HepG2 (cell line): ENCODE data around the gene NEURL2. TPM values are rescaled to one million over a fixed set of nuclear protein-coding genes. Genes with fewer than 3 reads are reported as not detected.

Source experiments
- ARID2 ChIP-seq: sonication (generic); formaldehyde crosslinking; IDR thresholded peaks from 2 replicates; pipeline ENCODE4 v1.8.1; 2022; ENCODE audit warnings: mild to moderate bottlenecking, missing genetic modification reagents, borderline replicate concordance
- ELF4 ChIP-seq: sonication (generic); formaldehyde crosslinking; IDR thresholded peaks from 2 replicates; pipeline ENCODE4 v1.5.0; 2020; ENCODE audit warnings: missing genetic modification reagents, mild to moderate bottlenecking, moderate library complexity, borderline replicate concordance
- HES4 ChIP-seq: sonication (generic); formaldehyde crosslinking; IDR thresholded peaks from 2 replicates; pipeline ENCODE4 v1.9.0; 2021; ENCODE audit warnings: mild to moderate bottlenecking, missing genetic modification reagents, borderline replicate concordance
- PAWR ChIP-seq: sonication (generic); formaldehyde crosslinking; IDR thresholded peaks from 2 replicates; pipeline ENCODE4 v1.4.0; 2020; ENCODE audit warnings: missing genetic modification reagents, mild to moderate bottlenecking, borderline replicate concordance
- SKI ChIP-seq: fragments of 450-650 bp; IDR thresholded peaks from one replicate; pipeline ENCODE4 v1.6.1; 2018; ENCODE audit warnings: mild to moderate bottlenecking; ENCODE audit not compliant: partially characterized antibody
- SMAD3 ChIP-seq: sonication (generic); formaldehyde crosslinking; IDR thresholded peaks from 2 replicates; pipeline ENCODE4 v1.4.0; 2020; ENCODE audit warnings: missing genetic modification reagents
- SMARCE1 ChIP-seq: fragments of 450-650 bp; IDR thresholded peaks from 2 replicates; pipeline ENCODE4 v1.6.1; 2017; ENCODE audit warnings: borderline replicate concordance
- SOX5 ChIP-seq: IDR thresholded peaks from 2 replicates; pipeline ENCODE4 v1.6.1; 2016; ENCODE audit warnings: borderline replicate concordance
- ZEB1 ChIP-seq: IDR thresholded peaks from 2 replicates; pipeline ENCODE4 v1.6.1; 2012; ENCODE audit warnings: mild to moderate bottlenecking, low read depth, inconsistent platforms; ENCODE audit not compliant: insufficient replicate concordance
- polyA plus RNA-seq, 8 experiments: library from polyadenylated mRNA; depleted of rRNA in 3 of 8; stranded (reverse) in 7 of 8; unstranded in 1 of 8; fragments of >200 nt; fragmentation: Illumina TruSeq in 4 of 8; extraction: Trizol in 4 of 8; gene quantifications; 2 replicates each; pipeline versions ENCODE4 v1.2.1 to v1.2.3, GENCODE V29; 2011 to 2016; ENCODE audit warnings: low read depth in 4 of 8, missing spikeins in 1 of 8, mixed read lengths in 1 of 8; ENCODE audit not compliant: insufficient read depth in 1 of 8
- total RNA-seq, 5 experiments: library from RNA; depleted of rRNA; stranded (reverse); fragments of >200 nt; fragmentation: Illumina TruSeq; extraction: Trizol; gene quantifications; 2 replicates each; pipeline ENCODE4 v1.2.3, GENCODE V29; 2016; ENCODE audit warnings: low read depth in 1 of 5
- TF ChIP-seq, protein P1 (sequence below): sonication (generic); formaldehyde crosslinking; IDR thresholded peaks from 2 replicates; pipeline ENCODE4 v1.8.0; 2022; ENCODE audit warnings: mild to moderate bottlenecking, missing genetic modification reagents, moderate library complexity
- TF ChIP-seq, protein P2 (sequence below): sonication (generic); formaldehyde crosslinking; IDR thresholded peaks from 2 replicates; pipeline ENCODE4 v1.4.0; 2020; ENCODE audit warnings: missing genetic modification reagents, borderline replicate concordance
- TF ChIP-seq, protein P3 (sequence below): sonication (generic); formaldehyde crosslinking; conservative IDR thresholded peaks from 2 replicates; pipeline ENCODE4 v1.4.0; 2020; ENCODE audit warnings: missing genetic modification reagents
- TF ChIP-seq, protein P4 (sequence below): sonication (generic); formaldehyde crosslinking; IDR thresholded peaks from 2 replicates; pipeline ENCODE4 v1.4.0; 2020; ENCODE audit warnings: missing genetic modification reagents
- TF ChIP-seq, protein P5 (sequence below): sonication (generic); formaldehyde crosslinking; IDR thresholded peaks from 2 replicates; pipeline ENCODE4 v1.4.0; 2020; ENCODE audit warnings: mild to moderate bottlenecking, missing genetic modification reagents, borderline replicate concordance

Gene NEURL2
- total and polyA plus RNA-seq, 2 of the 13 experiments (the other 11 are each of a cell fraction or from before 2014, with no cell fraction given) = 7.2 to 9.7 TPM

DNA sequence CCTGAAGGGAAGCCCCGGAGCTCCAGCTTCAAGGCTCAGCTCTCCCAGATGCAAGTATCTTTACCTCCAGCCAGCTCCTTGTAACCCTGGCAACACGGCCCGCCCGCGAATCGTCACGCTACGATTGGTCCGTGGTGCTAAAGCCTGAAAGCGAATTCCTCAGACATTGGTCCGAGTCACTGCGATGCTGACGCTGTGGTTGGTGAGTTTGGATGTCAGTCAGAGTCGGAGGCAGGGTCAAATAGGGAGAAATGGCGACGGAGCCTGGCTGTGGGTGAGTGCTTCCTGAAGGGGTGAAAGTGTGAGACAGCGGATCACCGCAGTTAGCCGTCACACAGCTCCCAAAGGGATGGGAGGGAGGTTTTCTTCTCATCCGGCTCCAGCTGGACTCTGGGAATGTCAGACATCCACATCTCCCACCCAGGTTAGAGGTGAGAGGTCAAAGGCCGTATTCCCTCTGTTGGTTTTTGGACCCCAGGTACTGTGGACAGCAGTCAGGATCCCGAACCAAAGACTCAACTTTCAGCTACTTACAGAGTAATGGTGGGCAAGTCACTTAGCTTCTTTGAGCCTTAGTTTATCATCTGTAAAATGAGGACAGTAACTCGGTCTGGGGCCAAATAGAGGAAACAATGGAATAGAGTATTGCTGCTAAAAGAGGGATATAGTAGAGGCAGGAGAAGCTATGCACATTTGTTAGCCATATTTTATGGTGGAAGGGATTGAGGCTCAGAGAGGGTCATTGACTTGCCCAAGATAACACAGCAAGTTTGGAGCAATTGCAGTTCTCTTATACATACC is 9.8 kb downstream of the NEURL2 start, which contains the start of gene ZSWIM1 (continued):
- TF ChIP-seq, protein P1, sequence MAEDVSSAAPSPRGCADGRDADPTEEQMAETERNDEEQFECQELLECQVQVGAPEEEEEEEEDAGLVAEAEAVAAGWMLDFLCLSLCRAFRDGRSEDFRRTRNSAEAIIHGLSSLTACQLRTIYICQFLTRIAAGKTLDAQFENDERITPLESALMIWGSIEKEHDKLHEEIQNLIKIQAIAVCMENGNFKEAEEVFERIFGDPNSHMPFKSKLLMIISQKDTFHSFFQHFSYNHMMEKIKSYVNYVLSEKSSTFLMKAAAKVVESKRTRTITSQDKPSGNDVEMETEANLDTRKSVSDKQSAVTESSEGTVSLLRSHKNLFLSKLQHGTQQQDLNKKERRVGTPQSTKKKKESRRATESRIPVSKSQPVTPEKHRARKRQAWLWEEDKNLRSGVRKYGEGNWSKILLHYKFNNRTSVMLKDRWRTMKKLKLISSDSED (CRISPR knock-in tag) = no peak
- 0 out of 2 replicates have a peak, but pooled peaks have one; percentile 44 for TF ChIP-seq ARID2 (CRISPR knock-in tag)
- TF ChIP-seq, protein P2, sequence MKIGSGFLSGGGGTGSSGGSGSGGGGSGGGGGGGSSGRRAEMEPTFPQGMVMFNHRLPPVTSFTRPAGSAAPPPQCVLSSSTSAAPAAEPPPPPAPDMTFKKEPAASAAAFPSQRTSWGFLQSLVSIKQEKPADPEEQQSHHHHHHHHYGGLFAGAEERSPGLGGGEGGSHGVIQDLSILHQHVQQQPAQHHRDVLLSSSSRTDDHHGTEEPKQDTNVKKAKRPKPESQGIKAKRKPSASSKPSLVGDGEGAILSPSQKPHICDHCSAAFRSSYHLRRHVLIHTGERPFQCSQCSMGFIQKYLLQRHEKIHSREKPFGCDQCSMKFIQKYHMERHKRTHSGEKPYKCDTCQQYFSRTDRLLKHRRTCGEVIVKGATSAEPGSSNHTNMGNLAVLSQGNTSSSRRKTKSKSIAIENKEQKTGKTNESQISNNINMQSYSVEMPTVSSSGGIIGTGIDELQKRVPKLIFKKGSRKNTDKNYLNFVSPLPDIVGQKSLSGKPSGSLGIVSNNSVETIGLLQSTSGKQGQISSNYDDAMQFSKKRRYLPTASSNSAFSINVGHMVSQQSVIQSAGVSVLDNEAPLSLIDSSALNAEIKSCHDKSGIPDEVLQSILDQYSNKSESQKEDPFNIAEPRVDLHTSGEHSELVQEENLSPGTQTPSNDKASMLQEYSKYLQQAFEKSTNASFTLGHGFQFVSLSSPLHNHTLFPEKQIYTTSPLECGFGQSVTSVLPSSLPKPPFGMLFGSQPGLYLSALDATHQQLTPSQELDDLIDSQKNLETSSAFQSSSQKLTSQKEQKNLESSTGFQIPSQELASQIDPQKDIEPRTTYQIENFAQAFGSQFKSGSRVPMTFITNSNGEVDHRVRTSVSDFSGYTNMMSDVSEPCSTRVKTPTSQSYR = no peak
- TF ChIP-seq ELF4 (CRISPR knock-in tag) = no peak
- peak; percentile 9; the same call in 1 of the 2 replicates for TF ChIP-seq SOX5 (CRISPR knock-in tag)
- TF ChIP-seq ZEB1 = no peak
- TF ChIP-seq SKI = peak; percentile 33
- peak; percentile 77 for TF ChIP-seq SMAD3 (CRISPR knock-in tag)
- TF ChIP-seq, protein P3, sequence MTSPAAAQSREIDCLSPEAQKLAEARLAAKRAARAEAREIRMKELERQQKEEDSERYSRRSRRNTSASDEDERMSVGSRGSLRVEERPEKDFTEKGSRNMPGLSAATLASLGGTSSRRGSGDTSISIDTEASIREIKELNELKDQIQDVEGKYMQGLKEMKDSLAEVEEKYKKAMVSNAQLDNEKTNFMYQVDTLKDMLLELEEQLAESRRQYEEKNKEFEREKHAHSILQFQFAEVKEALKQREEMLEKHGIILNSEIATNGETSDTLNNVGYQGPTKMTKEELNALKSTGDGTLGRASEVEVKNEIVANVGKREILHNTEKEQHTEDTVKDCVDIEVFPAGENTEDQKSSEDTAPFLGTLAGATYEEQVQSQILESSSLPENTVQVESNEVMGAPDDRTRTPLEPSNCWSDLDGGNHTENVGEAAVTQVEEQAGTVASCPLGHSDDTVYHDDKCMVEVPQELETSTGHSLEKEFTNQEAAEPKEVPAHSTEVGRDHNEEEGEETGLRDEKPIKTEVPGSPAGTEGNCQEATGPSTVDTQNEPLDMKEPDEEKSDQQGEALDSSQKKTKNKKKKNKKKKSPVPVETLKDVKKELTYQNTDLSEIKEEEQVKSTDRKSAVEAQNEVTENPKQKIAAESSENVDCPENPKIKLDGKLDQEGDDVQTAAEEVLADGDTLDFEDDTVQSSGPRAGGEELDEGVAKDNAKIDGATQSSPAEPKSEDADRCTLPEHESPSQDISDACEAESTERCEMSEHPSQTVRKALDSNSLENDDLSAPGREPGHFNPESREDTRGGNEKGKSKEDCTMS (CRISPR knock-in tag) = no peak
- TF ChIP-seq, protein P4, sequence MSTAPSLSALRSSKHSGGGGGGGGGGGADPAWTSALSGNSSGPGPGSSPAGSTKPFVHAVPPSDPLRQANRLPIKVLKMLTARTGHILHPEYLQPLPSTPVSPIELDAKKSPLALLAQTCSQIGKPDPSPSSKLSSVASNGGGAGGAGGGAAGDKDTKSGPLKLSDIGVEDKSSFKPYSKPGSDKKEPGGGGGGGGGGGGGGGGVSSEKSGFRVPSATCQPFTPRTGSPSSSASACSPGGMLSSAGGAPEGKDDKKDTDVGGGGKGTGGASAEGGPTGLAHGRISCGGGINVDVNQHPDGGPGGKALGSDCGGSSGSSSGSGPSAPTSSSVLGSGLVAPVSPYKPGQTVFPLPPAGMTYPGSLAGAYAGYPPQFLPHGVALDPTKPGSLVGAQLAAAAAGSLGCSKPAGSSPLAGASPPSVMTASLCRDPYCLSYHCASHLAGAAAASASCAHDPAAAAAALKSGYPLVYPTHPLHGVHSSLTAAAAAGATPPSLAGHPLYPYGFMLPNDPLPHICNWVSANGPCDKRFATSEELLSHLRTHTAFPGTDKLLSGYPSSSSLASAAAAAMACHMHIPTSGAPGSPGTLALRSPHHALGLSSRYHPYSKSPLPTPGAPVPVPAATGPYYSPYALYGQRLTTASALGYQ = peak; percentile 52; the same call in 1 of the 2 replicates
- TF ChIP-seq, protein P5, sequence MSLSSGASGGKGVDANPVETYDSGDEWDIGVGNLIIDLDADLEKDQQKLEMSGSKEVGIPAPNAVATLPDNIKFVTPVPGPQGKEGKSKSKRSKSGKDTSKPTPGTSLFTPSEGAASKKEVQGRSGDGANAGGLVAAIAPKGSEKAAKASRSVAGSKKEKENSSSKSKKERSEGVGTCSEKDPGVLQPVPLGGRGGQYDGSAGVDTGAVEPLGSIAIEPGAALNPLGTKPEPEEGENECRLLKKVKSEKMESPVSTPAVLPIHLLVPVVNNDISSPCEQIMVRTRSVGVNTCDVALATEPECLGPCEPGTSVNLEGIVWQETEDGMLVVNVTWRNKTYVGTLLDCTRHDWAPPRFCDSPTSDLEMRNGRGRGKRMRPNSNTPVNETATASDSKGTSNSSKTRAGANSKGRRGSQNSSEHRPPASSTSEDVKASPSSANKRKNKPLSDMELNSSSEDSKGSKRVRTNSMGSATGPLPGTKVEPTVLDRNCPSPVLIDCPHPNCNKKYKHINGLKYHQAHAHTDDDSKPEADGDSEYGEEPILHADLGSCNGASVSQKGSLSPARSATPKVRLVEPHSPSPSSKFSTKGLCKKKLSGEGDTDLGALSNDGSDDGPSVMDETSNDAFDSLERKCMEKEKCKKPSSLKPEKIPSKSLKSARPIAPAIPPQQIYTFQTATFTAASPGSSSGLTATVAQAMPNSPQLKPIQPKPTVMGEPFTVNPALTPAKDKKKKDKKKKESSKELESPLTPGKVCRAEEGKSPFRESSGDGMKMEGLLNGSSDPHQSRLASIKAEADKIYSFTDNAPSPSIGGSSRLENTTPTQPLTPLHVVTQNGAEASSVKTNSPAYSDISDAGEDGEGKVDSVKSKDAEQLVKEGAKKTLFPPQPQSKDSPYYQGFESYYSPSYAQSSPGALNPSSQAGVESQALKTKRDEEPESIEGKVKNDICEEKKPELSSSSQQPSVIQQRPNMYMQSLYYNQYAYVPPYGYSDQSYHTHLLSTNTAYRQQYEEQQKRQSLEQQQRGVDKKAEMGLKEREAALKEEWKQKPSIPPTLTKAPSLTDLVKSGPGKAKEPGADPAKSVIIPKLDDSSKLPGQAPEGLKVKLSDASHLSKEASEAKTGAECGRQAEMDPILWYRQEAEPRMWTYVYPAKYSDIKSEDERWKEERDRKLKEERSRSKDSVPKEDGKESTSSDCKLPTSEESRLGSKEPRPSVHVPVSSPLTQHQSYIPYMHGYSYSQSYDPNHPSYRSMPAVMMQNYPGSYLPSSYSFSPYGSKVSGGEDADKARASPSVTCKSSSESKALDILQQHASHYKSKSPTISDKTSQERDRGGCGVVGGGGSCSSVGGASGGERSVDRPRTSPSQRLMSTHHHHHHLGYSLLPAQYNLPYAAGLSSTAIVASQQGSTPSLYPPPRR (CRISPR knock-in tag) = peak; percentile 64; the same call in 1 of the 2 replicates
- no peak for TF ChIP-seq PAWR (CRISPR knock-in tag)
- peak; percentile 54; the same call in 1 of the 2 replicates for TF ChIP-seq HES4 (CRISPR knock-in tag)
- TF ChIP-seq SMARCE1 = no peak
